Measurements from ENCODE around the gene FGA.

- TF ChIP-seq ARNT (IDR thresholded peaks at IDR 0.05) (no peak), FOXM1 (IDR thresholded peaks at IDR 0.05; ENCODE audit: borderline replicate concordance) (no peak), FOXA1 (IDR thresholded peaks at IDR 0.05) (no peak)
Measured at GRCh38 chr4:154585369-154586018, 5.0 kb downstream of the FGA start.

Measured in HEK293T (cell line).